A673 (cell line): Measurements from ENCODE around the gene CCNY.

ENCODE experiments used
- EZH2 ChIP-seq: fragments of 200-600 bp; sonication (generic); IDR thresholded peaks from 2 replicates; pipeline ENCODE4 v1.6.1; 2017; ENCODE audit warnings: borderline replicate concordance, low read depth, mild to moderate bottlenecking, mixed read lengths, antibody characterized with exemption, low read length; ENCODE audit not compliant: poor library complexity, severe bottlenecking
- TF ChIP-seq, protein P1 (sequence below): fragments of 300-800, 200-600 bp; sonication (generic); conservative IDR thresholded peaks from 2 replicates; pipeline ENCODE4 v1.5.1; 2017; ENCODE audit warnings: low read depth, mild to moderate bottlenecking, antibody characterized with exemption, low read length, moderate library complexity, mixed read lengths

DNA sequence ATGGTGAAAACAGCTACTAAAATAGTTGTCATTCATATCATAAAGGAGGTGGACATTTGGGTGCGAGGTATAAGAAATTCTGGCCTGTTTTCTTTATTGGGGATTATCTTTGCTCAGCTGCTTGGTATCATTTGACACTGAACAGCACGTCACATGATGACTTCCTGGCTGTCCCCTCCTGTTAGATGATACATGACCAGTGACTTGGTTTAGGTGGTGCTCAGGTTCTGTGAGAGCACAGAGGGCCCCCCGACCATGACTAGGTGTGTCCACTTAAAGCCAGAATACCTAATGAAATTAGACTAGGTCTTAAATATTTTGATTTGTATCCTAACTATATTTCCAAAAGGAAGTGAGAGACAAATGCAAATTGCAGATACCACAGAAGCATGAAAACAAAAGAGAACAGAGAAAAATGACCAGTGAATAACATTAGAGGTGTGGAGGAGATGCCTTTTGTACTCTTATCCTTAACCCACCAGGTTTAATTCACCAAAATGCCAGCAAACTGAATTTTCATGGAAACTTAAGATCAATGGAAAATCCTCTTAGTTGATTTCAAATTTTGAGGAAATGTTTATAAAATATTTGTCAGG, 218.2 kb downstream of the CCNY start:
- TF ChIP-seq, protein P1, sequence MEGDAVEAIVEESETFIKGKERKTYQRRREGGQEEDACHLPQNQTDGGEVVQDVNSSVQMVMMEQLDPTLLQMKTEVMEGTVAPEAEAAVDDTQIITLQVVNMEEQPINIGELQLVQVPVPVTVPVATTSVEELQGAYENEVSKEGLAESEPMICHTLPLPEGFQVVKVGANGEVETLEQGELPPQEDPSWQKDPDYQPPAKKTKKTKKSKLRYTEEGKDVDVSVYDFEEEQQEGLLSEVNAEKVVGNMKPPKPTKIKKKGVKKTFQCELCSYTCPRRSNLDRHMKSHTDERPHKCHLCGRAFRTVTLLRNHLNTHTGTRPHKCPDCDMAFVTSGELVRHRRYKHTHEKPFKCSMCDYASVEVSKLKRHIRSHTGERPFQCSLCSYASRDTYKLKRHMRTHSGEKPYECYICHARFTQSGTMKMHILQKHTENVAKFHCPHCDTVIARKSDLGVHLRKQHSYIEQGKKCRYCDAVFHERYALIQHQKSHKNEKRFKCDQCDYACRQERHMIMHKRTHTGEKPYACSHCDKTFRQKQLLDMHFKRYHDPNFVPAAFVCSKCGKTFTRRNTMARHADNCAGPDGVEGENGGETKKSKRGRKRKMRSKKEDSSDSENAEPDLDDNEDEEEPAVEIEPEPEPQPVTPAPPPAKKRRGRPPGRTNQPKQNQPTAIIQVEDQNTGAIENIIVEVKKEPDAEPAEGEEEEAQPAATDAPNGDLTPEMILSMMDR = no peak
- TF ChIP-seq EZH2 = no peak
